ENCODE data around the gene BRSK1. TPM values are rescaled to one million over a fixed set of nuclear protein-coding genes. Genes with fewer than 3 reads are reported as not detected.

BRSK1 gene
- polyA plus RNA-seq, 1 experiment, result 9.5 TPM

- Histone ChIP-seq H3K27me3 (ENCODE audit: control insufficient read depth, insufficient read depth, low read length) (no peaks in the 10 kb centered on the region), H3K27ac (ENCODE audit: low read depth, low read length) (no peak overlapping the region), H3K4me3 (ENCODE audit: low read depth, low read length) (peak overlapping the region; percentile 87), H3K9me3 (ENCODE audit: control insufficient read depth, insufficient read depth, low read length) (no peaks in the 10 kb centered on the region; the same call in 1 of the 2 replicates)
- TF ChIP-seq CTCF (IDR thresholded peaks at IDR 0.05; ENCODE audit: low read depth, low read length), result no peak
- CTCF ChIA-PET, result interaction anchor here (0.7 to 1.2 kb wide), 4 partner anchors 116 to 414 kb away, joined by 3 to 5 read pairs (median 4); no protein-coding TSS in a partner anchor
- DNase-seq (ENCODE audit: low read depth, low spot score), result no peak
- POLR2A ChIA-PET, result interaction anchor here (2.4 kb wide), 1 partner anchor 151 kb away, joined by 7 read pairs; the partner anchor contains the start of gene UBE2S
These were observed 27.0 kb upstream of the BRSK1 start for GRCh38 chr19:55256562-55257460.

- no peaks in the 10 kb centered on the region for H3K27me3 ChIP-seq (ENCODE audit: control insufficient read depth, insufficient read depth, low read length)
- no peaks in the 10 kb centered on the region; the same call in 1 of the 2 replicates for H3K9me3 ChIP-seq (ENCODE audit: control insufficient read depth, insufficient read depth, low read length)
- CTCF ChIA-PET, result interaction anchor here (0.7 to 1.2 kb wide), 2 partner anchors 117 to 413 kb away, joined by 3 to 5 read pairs; no protein-coding TSS in a partner anchor
- DNase-seq (ENCODE audit: low read depth, low spot score), result no peak
- POLR2A ChIA-PET, result interaction anchor here (2.4 kb wide), 1 partner anchor 150 kb away, joined by 7 read pairs; the partner anchor contains the start of gene UBE2S
- H3K4me3 ChIP-seq (ENCODE audit: low read depth, low read length), result peak overlapping the region; percentile 87
- no peak for TF ChIP-seq CTCF (IDR thresholded peaks at IDR 0.05; ENCODE audit: low read depth, low read length)
- H3K27ac ChIP-seq (ENCODE audit: low read depth, low read length), result peak overlapping the region; percentile 21
These were observed 26.1 kb upstream of the BRSK1 start for GRCh38 chr19:55257461-55258420.

GRCh38 chr19:55258476-55258827 lies 25.3 kb upstream of the BRSK1 start:
- ChIA-PET POLR2A (interaction anchor here (1.4 to 2.4 kb wide), 8 partner anchors 22 to 396 kb away, joined by 3 to 26 read pairs (median 8); partner anchors contain the start of genes HSPBP1, PPP1R12C, TMEM238 and U2AF2), CTCF (interaction anchor here (1.1 to 1.4 kb wide), 2 partner anchors 160 to 170 kb away, joined by 5 read pairs; no protein-coding TSS in a partner anchor)
- no peak for DNase-seq (ENCODE audit: low read depth, low spot score)
- TF ChIP-seq CTCF (IDR thresholded peaks at IDR 0.05; ENCODE audit: low read depth, low read length), result no peak
- no peaks in the 10 kb centered on the region; the same call in 1 of the 2 replicates for H3K9me3 ChIP-seq (ENCODE audit: control insufficient read depth, insufficient read depth, low read length)
- peak overlapping the region; percentile 61 for H3K27ac ChIP-seq (ENCODE audit: low read depth, low read length)
- H3K27me3 ChIP-seq (ENCODE audit: control insufficient read depth, insufficient read depth, low read length), result no peaks in the 10 kb centered on the region
- H3K4me3 ChIP-seq (ENCODE audit: low read depth, low read length), result peak overlapping the region; percentile 87

GRCh38 chr19:55258828-55259539 lies 24.8 kb upstream of the BRSK1 start, which contains the start of gene PPP6R1:
TSS of gene PPP6R1 (minus strand) at chr19:55259017. CDS start at chr19:55247103, 11,914 bp downstream.
- Histone ChIP-seq H3K27ac (ENCODE audit: low read depth, low read length) (peak within 1 kb of the TSS; percentile 89), H3K4me3 (ENCODE audit: low read depth, low read length) (peak within 1 kb of the TSS; percentile 87), H3K27me3 (ENCODE audit: control insufficient read depth, insufficient read depth, low read length) (no peaks in the 10 kb centered on the region), H3K9me3 (ENCODE audit: control insufficient read depth, insufficient read depth, low read length) (no peaks in the 10 kb centered on the region; the same call in 1 of the 2 replicates)
- POLR2A ChIA-PET, result interaction anchor here (0.5 to 1.9 kb wide), 25 partner anchors 12 to 1101 kb away, joined by 3 to 26 read pairs (median 4); partner anchors contain the start of genes DNAAF3, FIZ1, HSPBP1 and ISOC2
- CTCF ChIA-PET, result interaction anchor here (1.1 to 1.9 kb wide), 4 partner anchors 118 to 209 kb away, joined by 3 to 6 read pairs (median 5); no protein-coding TSS in a partner anchor
- peak; percentile 100 for DNase-seq (ENCODE audit: low read depth, low spot score)
- TF ChIP-seq CTCF (IDR thresholded peaks at IDR 0.05; ENCODE audit: low read depth, low read length), result no peak

Measured in AG04450 (cell line).